Measurements from ENCODE around the gene RBM3. TPM values are rescaled to one million over a fixed set of nuclear protein-coding genes. Genes with fewer than 3 reads are reported as not detected.
"Not testable (repeated sequence)": the region's sequence is repeated elsewhere in the genome, so short reads cannot be mapped to it uniquely, and the experiment has no call there.

Gene RBM3
- total RNA-seq, 1 experiment from 2014 or later: 528 TPM

GRCh38 chrX:48541140-48541814 is 33.0 kb upstream of the RBM3 start:
- no TSS peak for BruUV-seq (replicated peaks)
- H3K27me3 ChIP-seq (ENCODE audit: control insufficient read depth, insufficient read depth, low read length): no peaks in the 10 kb centered on the region
- in situ Hi-C loops (cut with HindIII; ENCODE audit: low pct_unique_long_range_greater_than_20kb, low sequenced_read_pairs) (no loop called here), intact Hi-C loops (cut with micrococcal nuclease; ENCODE audit: unreplicated experiment) (no loop called here)
- TF ChIP-seq REST (IDR thresholded peaks at IDR 0.05; ENCODE audit: insufficient read depth in 1 of 2, low read depth in 2 of 2, low read length in 1 of 2): no peak
- TF ChIP-seq CTCF (IDR thresholded peaks at IDR 0.05): no peak
- no peak for DNase-seq (ENCODE audit: low read depth, low spot score)
- ChIA-PET POLR2A (no interaction called here), CTCF (no interaction called here)
- H3K36me3 ChIP-seq (ENCODE audit: control insufficient read depth, insufficient read depth, low read length): no peaks in the 10 kb centered on the region; the same call in none of the 2 replicates
- H3K4me1 ChIP-seq (ENCODE audit: control insufficient read depth, insufficient read depth, low read length): peaks cover 4% of the 10 kb centered on the region; the same call in 1 of the 2 replicates
- ATAC-seq: no peak
- H3K4me3 ChIP-seq (ENCODE audit: low read depth in 2 of 2, low read length in 2 of 2): no peak overlapping the region
- no peaks in the 10 kb centered on the region for H3K9me3 ChIP-seq (ENCODE audit: control insufficient read depth, insufficient read depth, low read depth, low read length)
- H3K27ac ChIP-seq (ENCODE audit: low read length): no peak overlapping the region

GRCh38 chrX:48548871-48549270 is 25.4 kb upstream of the RBM3 start:
- no peaks in the 10 kb centered on the region for H3K9me3 ChIP-seq (ENCODE audit: control insufficient read depth, insufficient read depth, low read depth, low read length)
- intact Hi-C loops (cut with micrococcal nuclease; ENCODE audit: unreplicated experiment): no loop called here
- in situ Hi-C loops (cut with HindIII; ENCODE audit: low pct_unique_long_range_greater_than_20kb, low sequenced_read_pairs): no loop called here
- no TSS peak for BruUV-seq (replicated peaks)
- peaks cover 2% of the 10 kb centered on the region; the same call in 1 of the 2 replicates for H3K36me3 ChIP-seq (ENCODE audit: control insufficient read depth, insufficient read depth, low read length)
- no peak overlapping the region for H3K27ac ChIP-seq (ENCODE audit: low read length)
- TF ChIP-seq SIN3A (IDR thresholded peaks at IDR 0.05; ENCODE audit: borderline replicate concordance, insufficient read depth, low read depth, low read length) (no peak), REST (IDR thresholded peaks at IDR 0.05; ENCODE audit: insufficient read depth in 1 of 2, low read depth in 2 of 2, low read length in 1 of 2) (no peak), TCF7L2 (IDR thresholded peaks at IDR 0.05; ENCODE audit: low read depth, low read length) (no peak), POLR2AphosphoS5 (IDR thresholded peaks at IDR 0.05; ENCODE audit: low read depth, low read length) (no peak), CTCF (IDR thresholded peaks at IDR 0.05) (no peak)
- H3K4me3 ChIP-seq (ENCODE audit: low read depth in 2 of 2, low read length in 2 of 2): no peak overlapping the region
- H3K4me1 ChIP-seq (ENCODE audit: control insufficient read depth, insufficient read depth, low read length): no peaks in the 10 kb centered on the region
- DNase-seq (ENCODE audit: low read depth, low spot score) (no peak), ATAC-seq (no peak)
- CTCF ChIA-PET: no interaction called here
- POLR2A ChIA-PET: no interaction called here
- no peaks in the 10 kb centered on the region for H3K27me3 ChIP-seq (ENCODE audit: control insufficient read depth, insufficient read depth, low read length)

GRCh38 chrX:48555731-48556325 is 18.5 kb upstream of the RBM3 start:
- in situ Hi-C loops (cut with HindIII; ENCODE audit: low pct_unique_long_range_greater_than_20kb, low sequenced_read_pairs); ATAC-seq: not testable (repeated sequence)

More at GRCh38 chrX:48555731-48556325, 18.5 kb upstream of the RBM3 start:
- H3K4me3 ChIP-seq (ENCODE audit: low read depth in 2 of 2, low read length in 2 of 2); H3K27me3 ChIP-seq (ENCODE audit: control insufficient read depth, insufficient read depth, low read length); H3K9me3 ChIP-seq (ENCODE audit: control insufficient read depth, insufficient read depth, low read depth, low read length); DNase-seq (ENCODE audit: low read depth, low spot score); BruUV-seq (replicated peaks); H3K36me3 ChIP-seq (ENCODE audit: control insufficient read depth, insufficient read depth, low read length); CTCF ChIA-PET; intact Hi-C loops (cut with micrococcal nuclease; ENCODE audit: unreplicated experiment); H3K27ac ChIP-seq (ENCODE audit: low read length); H3K4me1 ChIP-seq (ENCODE audit: control insufficient read depth, insufficient read depth, low read length); POLR2A ChIA-PET: not testable (repeated sequence)
